Kidney epithelial cell (primary cell): ENCODE data around the gene KCNG2. TPM values are rescaled to one million over a fixed set of nuclear protein-coding genes. Genes with fewer than 3 reads are reported as not detected.

Experiments used
- DNase-seq: peaks from one replicate; pipeline ENCODE4 v3.0.0-alpha.2; 2010; ENCODE audit warnings: low read depth
- H3K27me3 ChIP-seq: 2 replicates; pipeline ENCODE4 v1.6.0; 2011; ENCODE audit warnings: low read length; ENCODE audit not compliant: control insufficient read depth, insufficient read depth
- H3K36me3 ChIP-seq: 2 replicates; pipeline ENCODE4 v1.5.1; 2011; ENCODE audit warnings: low read length; ENCODE audit not compliant: control insufficient read depth, insufficient read depth
- H3K4me3 ChIP-seq: 2 replicates; pipeline ENCODE4 v1.5.1; 2011; ENCODE audit warnings: low read depth, mild to moderate bottlenecking, control low read depth, low read length
- total RNA-seq: library from RNA; depleted of rRNA; stranded (reverse); fragments of >200 nt; gene quantifications from 2 replicates; pipeline ENCODE4 v1.2.3, GENCODE V29; 2015
- TF ChIP-seq, protein P1 (sequence below): IDR thresholded peaks from 2 replicates; pipeline ENCODE4 v1.5.1; 2011; ENCODE audit warnings: mild to moderate bottlenecking, moderate library complexity, low read length, control low read depth, inconsistent platforms; ENCODE audit not compliant: insufficient read depth, poor library complexity, severe bottlenecking

KCNG2 gene
- total RNA-seq, 1 donor from 2014 or later: not detected

- no peak overlapping the region for H3K4me3 ChIP-seq
- peaks cover 5% of the 10 kb centered on the region for H3K27me3 ChIP-seq
- DNase-seq: no peak
- no peaks in the 10 kb centered on the region for H3K36me3 ChIP-seq
- TF ChIP-seq, protein P1, sequence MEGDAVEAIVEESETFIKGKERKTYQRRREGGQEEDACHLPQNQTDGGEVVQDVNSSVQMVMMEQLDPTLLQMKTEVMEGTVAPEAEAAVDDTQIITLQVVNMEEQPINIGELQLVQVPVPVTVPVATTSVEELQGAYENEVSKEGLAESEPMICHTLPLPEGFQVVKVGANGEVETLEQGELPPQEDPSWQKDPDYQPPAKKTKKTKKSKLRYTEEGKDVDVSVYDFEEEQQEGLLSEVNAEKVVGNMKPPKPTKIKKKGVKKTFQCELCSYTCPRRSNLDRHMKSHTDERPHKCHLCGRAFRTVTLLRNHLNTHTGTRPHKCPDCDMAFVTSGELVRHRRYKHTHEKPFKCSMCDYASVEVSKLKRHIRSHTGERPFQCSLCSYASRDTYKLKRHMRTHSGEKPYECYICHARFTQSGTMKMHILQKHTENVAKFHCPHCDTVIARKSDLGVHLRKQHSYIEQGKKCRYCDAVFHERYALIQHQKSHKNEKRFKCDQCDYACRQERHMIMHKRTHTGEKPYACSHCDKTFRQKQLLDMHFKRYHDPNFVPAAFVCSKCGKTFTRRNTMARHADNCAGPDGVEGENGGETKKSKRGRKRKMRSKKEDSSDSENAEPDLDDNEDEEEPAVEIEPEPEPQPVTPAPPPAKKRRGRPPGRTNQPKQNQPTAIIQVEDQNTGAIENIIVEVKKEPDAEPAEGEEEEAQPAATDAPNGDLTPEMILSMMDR: no peak
Observed at GRCh38 chr18:79815657-79816056, 17.9 kb downstream of the KCNG2 start.

DNA sequence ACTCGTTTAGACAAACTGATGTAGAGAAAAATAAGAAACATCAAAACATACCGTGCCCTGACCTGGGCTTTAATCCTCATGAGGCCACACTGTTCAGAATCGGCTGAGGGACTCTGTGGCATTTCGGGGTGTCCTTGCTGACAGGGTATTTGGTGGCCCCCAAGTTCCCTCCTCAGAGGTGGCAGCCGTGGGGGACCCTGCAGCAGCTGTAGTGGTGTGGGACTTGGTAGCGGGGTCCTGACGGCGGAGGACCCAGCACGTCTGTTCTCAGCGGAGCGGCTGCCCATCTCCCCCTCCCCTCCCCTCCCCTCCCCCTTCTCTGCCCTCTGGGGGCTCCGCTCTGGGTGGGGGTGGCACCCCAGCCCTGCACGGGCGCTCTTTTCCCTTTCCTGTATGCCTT is 18.4 kb downstream of the KCNG2 start:
- TF ChIP-seq, protein P1: no peak
- no peak for DNase-seq

DNA sequence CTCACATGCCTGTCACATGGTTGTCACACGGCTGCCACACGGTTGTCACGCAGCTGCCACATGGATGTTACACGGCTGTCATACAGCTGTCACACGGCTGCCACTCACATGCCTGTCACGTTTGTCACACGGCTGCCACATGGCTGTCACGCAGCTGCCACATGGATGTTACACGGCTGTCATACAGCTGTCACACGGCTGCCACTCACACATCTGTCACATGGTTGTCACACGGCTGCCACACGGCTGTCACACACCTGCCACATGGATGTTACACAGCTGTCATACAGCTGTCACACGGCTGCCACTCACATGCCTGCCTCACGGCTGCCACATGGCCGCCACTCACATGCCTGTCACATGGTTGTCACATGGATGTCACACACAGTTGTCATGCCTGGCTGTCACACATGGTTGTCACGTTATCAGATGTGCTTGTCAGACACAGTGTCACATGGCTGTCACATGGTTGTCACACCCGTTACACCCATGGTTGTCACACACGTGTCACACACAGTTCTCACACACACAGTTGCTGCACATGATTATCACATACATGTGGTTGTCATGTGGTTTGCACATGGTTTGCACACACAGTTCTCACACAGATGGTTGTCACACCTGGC is 19.4 kb downstream of the KCNG2 start:
- Histone ChIP-seq H3K36me3 (no peaks in the 10 kb centered on the region), H3K4me3 (no peak overlapping the region), H3K27me3 (peaks cover 5% of the 10 kb centered on the region)
- TF ChIP-seq, protein P1: no peak
- DNase-seq: no peak

More for the DNA sequence above, 18.4 kb downstream of the KCNG2 start:
- no peaks in the 10 kb centered on the region for H3K36me3 ChIP-seq
- peaks cover 5% of the 10 kb centered on the region for H3K27me3 ChIP-seq
- no peak overlapping the region for H3K4me3 ChIP-seq

GRCh38 chr18:79817607-79817998 is 19.9 kb downstream of the KCNG2 start:
- Histone ChIP-seq H3K4me3 (no peak overlapping the region), H3K27me3 (peaks cover 5% of the 10 kb centered on the region), H3K36me3 (no peaks in the 10 kb centered on the region)
- TF ChIP-seq, protein P1: no peak
- DNase-seq: no peak

DNA sequence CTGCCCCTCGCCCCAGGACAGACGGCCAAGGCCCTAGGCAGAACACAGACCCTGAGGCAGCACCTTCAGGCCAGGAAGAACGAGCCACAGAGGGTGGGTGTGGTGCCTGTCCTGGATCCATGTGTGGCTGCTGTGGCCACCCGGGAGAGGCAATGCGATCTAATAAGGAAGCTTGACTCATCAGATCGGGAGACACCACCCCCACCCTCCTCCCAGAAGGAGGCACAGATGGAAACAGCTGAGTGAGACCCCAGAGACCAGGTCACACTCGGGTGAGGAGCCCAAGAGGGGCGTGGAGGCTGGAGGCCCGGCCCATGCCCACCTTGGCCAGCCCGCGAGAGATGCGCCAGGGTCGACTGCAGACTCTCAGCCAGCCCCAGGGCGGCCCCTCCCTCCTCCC is 20.3 kb downstream of the KCNG2 start:
- DNase-seq: no peak
- Histone ChIP-seq H3K27me3 (peaks cover 5% of the 10 kb centered on the region), H3K4me3 (no peak overlapping the region), H3K36me3 (no peaks in the 10 kb centered on the region)
- TF ChIP-seq, protein P1: no peak

DNA sequence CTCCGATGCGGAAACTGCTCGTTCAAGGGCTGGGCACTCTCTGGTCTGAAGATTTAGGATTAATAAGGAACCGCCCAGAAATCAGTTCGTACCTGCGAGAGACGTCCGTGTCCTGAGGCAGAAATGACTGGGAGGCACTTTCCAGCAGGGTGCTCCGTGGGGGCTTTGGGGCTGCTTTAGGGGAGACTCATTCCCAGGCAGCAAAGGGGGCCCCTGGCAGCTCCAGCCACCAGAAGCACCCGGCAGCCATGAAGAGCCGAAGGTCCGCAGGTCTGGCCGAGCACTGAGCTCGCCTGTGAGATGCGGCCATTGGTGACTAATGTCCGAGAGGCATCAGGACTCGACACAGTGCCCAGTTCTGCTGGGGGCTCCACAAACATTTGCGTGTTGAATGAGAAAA is 20.9 kb downstream of the KCNG2 start:
- TF ChIP-seq, protein P1: no peak
- Histone ChIP-seq H3K27me3 (peaks cover 5% of the 10 kb centered on the region), H3K4me3 (no peak overlapping the region), H3K36me3 (no peaks in the 10 kb centered on the region)
- no peak for DNase-seq
